K562 (cell line): Measurements from ENCODE around the gene HDAC3. TPM values are rescaled to one million over a fixed set of nuclear protein-coding genes. Genes with fewer than 3 reads are reported as not detected.

Experiments used
- ARID2 ChIP-seq: fragments of 450-650 bp; IDR thresholded peaks from 2 replicates; pipeline ENCODE4 v1.6.1; 2017; ENCODE audit warnings: antibody characterized with exemption, mild to moderate bottlenecking
- CBFA2T3 ChIP-seq: fragments of 450-650 bp; IDR thresholded peaks from 2 replicates; pipeline ENCODE4 v1.6.1; 2017
- CBX3 ChIP-seq, 2 experiments: IDR thresholded peaks; 1 replicate in 1 of 2; 2 replicates in 1 of 2; pipeline ENCODE4 v1.6.1; 2012; ENCODE audit warnings: inconsistent platforms in 2 of 2, low read length in 2 of 2, borderline replicate concordance in 1 of 2, control low read depth in 1 of 2
- CEBPZ ChIP-seq: fragments of 150-350 bp; IDR thresholded peaks from 2 replicates; pipeline ENCODE4 v1.6.1; 2014; ENCODE audit warnings: low read depth, mild to moderate bottlenecking, low read length, borderline replicate concordance
- CTBP1 ChIP-seq: fragments of 450-650 bp; IDR thresholded peaks from 2 replicates; pipeline ENCODE4 v1.6.1; 2016; ENCODE audit warnings: borderline replicate concordance
- ETV1 ChIP-seq: fragments of 450-650 bp; conservative IDR thresholded peaks from 2 replicates; pipeline ENCODE4 v1.6.1; 2016; ENCODE audit warnings: missing genetic modification characterization, control low read depth, low read depth, missing compliant biosample characterization
- MIER1 ChIP-seq: fragments of 450-650 bp; IDR thresholded peaks from 2 replicates; pipeline ENCODE4 v1.6.1; 2016; ENCODE audit warnings: antibody characterized with exemption, mild to moderate bottlenecking, low read depth
- POU5F1 ChIP-seq: fragments of 150-350 bp; IDR thresholded peaks from 2 replicates; pipeline ENCODE4 v1.6.1; 2014; ENCODE audit warnings: borderline replicate concordance, low read length, low read depth, mild to moderate bottlenecking; ENCODE audit not compliant: partially characterized antibody
- REST ChIP-seq, 2 experiments: fragments of 450-650 bp; formaldehyde crosslinking in 1 of 2; IDR thresholded peaks; 2 replicates each; pipeline versions ENCODE4 v1.4.0 to v1.6.1; 2014 to 2020; ENCODE audit warnings: mild to moderate bottlenecking in 2 of 2, borderline replicate concordance in 1 of 2, low read depth in 1 of 2
- STAT5B ChIP-seq: fragments of 250-450 bp; sonication (Bioruptor Pico); IDR thresholded peaks from 2 replicates; pipeline ENCODE4 v1.8.0; 2021; ENCODE audit warnings: mild to moderate bottlenecking, inconsistent platforms
- THRA ChIP-seq: fragments of 450-650 bp; IDR thresholded peaks from 2 replicates; pipeline ENCODE4 v1.6.1; 2017; ENCODE audit warnings: mild to moderate bottlenecking, moderate library complexity
- TRIM24 ChIP-seq, 2 experiments: fragments of 450-650 bp; IDR thresholded peaks; 2 replicates each; pipeline ENCODE4 v1.6.1; 2016
- ZBTB43 ChIP-seq: sonication (generic); formaldehyde crosslinking; IDR thresholded peaks from 2 replicates; pipeline ENCODE4 v1.8.0; 2023; ENCODE audit warnings: mild to moderate bottlenecking, missing genetic modification reagents
- polyA plus RNA-seq, 8 experiments: library from polyadenylated mRNA; depleted of rRNA in 4 of 8; stranded (reverse) in 5 of 8; unstranded in 3 of 8; fragments of >200 nt; fragmentation: Nextera tagmentation in 2 of 8; fragmentation: Illumina TruSeq in 1 of 8; extraction: Ambion mirVana in 2 of 8; extraction: Trizol in 1 of 8; gene quantifications; 2 replicates each; pipeline versions ENCODE4 v1.2.1 to v1.2.3, GENCODE V29; 2011 to 2014; ENCODE audit warnings: inconsistent platforms in 1 of 8, missing spikeins in 1 of 8
- total RNA-seq, 7 experiments: library from RNA; depleted of rRNA in 6 of 7; stranded (reverse); fragments of >200 nt in 6 of 7; fragmentation: Illumina TruSeq in 2 of 7; extraction: Trizol in 2 of 7; gene quantifications; 2 replicates each; pipeline versions ENCODE4 v1.2.1 to v1.2.3, GENCODE V29; 2011 to 2021; ENCODE audit warnings: low replicate concordance in 1 of 7

Gene HDAC3
- total and polyA plus RNA-seq, 9 of the 15 experiments (the other 6 are each of a cell fraction or from before 2014, with no cell fraction given) = 89.7 to 191 (median 119) TPM

GRCh38 chr5:141641634-141642267, 5.1 kb upstream of the HDAC3 start (continued):
- TF ChIP-seq ZBTB43 (CRISPR knock-in tag) (no peak), STAT5B (CRISPR knock-in tag) (no peak), MIER1 (peak; percentile 67; the same call in 1 of the 2 replicates), CBFA2T3 (peak; percentile 17; the same call in 1 of the 2 replicates), TRIM24 (IDR thresholded peaks at IDR 0.05) (0 out of 4 replicates have a peak, but pooled peaks of 1 of the 2 experiments have one; percentile 21), POU5F1 (no peak), CEBPZ (no peak), CBX3 (IDR thresholded peaks at IDR 0.05; ENCODE audit: borderline replicate concordance in 1 of 2, low read length in 2 of 2) (no peak), ETV1 (tag) (0 out of 2 replicates have a peak, but pooled peaks have one; percentile 7), ARID2 (no peak), THRA (no peak), REST (IDR thresholded peaks at IDR 0.05; ENCODE audit: borderline replicate concordance) (peak; percentile 62), REST (CRISPR knock-in tag; IDR thresholded peaks at IDR 0.05; ENCODE audit: low read depth) (no peak), CTBP1 (0 out of 2 replicates have a peak, but pooled peaks have one; percentile 31)
